C4-2B (cell line): ENCODE data around the gene CLDND1.

Experiments used
- H3K27ac ChIP-seq: fragments of 450-650 bp; 2 replicates; pipeline ENCODE4 v1.5.1; 2017
- CTCF ChIP-seq: fragments of 450-650 bp; conservative IDR thresholded peaks from 2 replicates; pipeline ENCODE4 v1.5.1; 2017; ENCODE audit warnings: mild to moderate bottlenecking
- ZFX ChIP-seq: fragments of 450-650 bp; IDR thresholded peaks from 2 replicates; pipeline ENCODE4 v1.6.1; 2017

CLDND1 gene

GRCh38 chr3:98534734-98535133, 12.0 kb upstream of the CLDND1 start:
- TF ChIP-seq ZFX (no peak), CTCF (no peak)
- no peak overlapping the region for H3K27ac ChIP-seq

DNA sequence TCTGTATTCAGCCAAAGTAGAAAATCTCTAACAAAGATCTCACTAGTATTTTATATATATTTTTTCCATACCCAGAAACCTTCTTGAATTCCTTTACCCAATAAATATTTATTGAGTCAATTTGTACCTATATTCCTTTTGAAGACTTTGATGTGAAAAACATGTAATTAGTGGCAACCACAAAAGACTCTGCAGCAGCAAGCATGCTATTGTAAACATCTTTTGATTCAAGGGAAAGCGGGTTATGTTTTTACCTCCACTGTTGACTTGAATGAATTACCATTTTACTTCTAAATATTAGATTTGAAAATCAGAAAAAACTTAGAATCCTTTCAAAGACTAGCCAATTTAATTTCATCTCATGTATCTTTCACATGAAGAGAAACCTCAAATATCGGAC, 11.5 kb upstream of the CLDND1 start:
- no peak overlapping the region for H3K27ac ChIP-seq
- TF ChIP-seq CTCF (no peak), ZFX (no peak)

GRCh38 chr3:98532709-98533571, 10.2 kb upstream of the CLDND1 start:
- TF ChIP-seq ZFX, result no peak
- TF ChIP-seq CTCF, result no peak
- no peak overlapping the region for H3K27ac ChIP-seq

DNA sequence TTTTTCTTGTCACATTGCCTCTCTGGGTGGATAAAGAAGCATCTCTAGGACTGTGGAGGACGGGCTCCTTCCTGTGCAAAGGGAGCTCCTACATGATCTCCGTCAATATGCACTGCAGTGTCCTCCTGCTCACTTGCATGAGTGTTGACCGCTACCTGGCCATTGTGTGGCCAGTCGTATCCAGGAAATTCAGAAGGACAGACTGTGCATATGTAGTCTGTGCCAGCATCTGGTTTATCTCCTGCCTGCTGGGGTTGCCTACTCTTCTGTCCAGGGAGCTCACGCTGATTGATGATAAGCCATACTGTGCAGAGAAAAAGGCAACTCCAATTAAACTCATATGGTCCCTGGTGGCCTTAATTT, 9.6 kb upstream of the CLDND1 start:
- H3K27ac ChIP-seq, result no peak overlapping the region
- TF ChIP-seq CTCF, result no peak
- no peak for TF ChIP-seq ZFX

GRCh38 chr3:98531622-98532274, 9.0 kb upstream of the CLDND1 start, which contains the start of gene GPR15:
Gene GPR15 (plus strand): TSS chr3:98531978. CDS start chr3:98532034, 56 bp downstream.
- no peak for TF ChIP-seq CTCF
- no peak for TF ChIP-seq ZFX
- H3K27ac ChIP-seq, result no peak within 1 kb of the TSS

- TF ChIP-seq CTCF (no peak), ZFX (no peak)
- H3K27ac ChIP-seq, result no peak overlapping the region
Observed at GRCh38 chr3:98530676-98531075, 8.0 kb upstream of the CLDND1 start.

DNA sequence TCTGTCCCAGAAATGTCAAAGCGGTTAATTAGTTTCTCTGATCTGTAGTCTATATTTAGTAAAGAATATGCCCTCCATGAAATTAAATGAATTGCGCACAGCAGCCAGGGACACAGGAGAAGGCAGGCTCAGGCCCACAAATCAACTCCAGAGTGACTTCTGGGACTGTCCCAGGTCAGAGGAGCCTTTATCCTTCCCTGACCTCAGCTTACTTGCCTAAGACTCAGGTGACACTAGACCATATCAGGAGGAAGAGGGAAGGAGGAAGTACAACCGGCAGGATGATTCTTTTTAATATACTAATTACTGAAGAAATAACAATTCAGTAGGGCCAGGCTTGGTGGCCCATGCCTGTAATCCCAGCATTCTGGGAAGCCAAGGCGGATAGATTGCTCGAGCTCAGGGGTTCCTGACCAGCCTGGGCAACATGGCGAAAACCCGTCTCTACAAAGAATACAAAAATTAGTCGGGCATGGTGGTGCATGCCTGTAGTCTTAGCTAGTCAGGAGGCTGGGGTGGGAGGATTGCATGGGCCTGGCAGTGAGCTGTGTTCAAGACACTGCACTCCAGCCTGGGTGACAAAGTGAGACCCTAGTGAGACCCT, 7.3 kb upstream of the CLDND1 start:
- no peak overlapping the region for H3K27ac ChIP-seq
- TF ChIP-seq ZFX (no peak), CTCF (no peak)
